ENCODE results near the gene WDR88.
"Not testable (repeated sequence)": the region's sequence is repeated elsewhere in the genome, so short reads cannot be mapped to it uniquely, and the experiment has no call there.

Gene WDR88

GRCh38 chr19:33129901-33130300 is 2.0 kb upstream of the WDR88 start:
- no peak for DNase-seq

DNA sequence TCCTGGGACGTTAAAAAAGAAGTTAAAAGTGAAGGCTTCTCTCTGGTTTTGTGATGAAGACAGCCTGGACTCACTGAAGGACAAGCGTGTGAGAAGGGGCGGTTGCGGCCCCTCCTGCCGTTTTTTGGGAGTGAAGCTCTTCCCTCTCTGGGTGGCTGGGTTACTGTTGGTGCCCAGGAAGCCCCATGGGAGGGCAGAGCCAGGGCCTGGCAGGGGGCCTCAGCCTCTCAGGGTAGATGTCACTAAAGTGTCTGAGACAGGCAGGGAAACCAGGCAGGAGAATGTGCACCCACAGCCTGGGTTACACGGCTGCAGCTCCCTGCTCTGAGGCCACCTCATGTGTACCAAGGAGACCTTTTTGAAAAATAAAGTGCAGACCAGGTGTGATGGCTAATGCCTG is 1.5 kb upstream of the WDR88 start:
- no peak for DNase-seq

DNA sequence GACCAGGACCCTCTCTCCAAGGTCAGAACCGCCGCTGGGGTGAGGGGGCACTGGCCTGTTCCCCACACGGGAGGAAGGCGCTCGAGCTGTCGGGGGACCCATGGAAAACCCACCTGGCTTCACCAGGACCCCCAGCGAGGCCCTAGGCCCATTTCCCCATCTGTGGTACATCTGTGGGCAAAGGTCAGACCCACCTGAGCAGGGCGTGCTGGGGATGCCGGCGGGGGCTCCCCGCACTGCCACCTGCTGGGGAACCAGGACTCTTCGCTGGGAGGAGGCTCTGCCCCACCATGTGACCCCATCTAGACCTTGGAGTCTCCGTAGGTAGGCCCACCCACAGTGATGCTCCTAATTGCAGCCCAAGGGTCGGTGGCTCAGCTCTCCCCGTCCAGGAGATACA is 511 bp downstream of the WDR88 start:
- no peak for DNase-seq

DNA sequence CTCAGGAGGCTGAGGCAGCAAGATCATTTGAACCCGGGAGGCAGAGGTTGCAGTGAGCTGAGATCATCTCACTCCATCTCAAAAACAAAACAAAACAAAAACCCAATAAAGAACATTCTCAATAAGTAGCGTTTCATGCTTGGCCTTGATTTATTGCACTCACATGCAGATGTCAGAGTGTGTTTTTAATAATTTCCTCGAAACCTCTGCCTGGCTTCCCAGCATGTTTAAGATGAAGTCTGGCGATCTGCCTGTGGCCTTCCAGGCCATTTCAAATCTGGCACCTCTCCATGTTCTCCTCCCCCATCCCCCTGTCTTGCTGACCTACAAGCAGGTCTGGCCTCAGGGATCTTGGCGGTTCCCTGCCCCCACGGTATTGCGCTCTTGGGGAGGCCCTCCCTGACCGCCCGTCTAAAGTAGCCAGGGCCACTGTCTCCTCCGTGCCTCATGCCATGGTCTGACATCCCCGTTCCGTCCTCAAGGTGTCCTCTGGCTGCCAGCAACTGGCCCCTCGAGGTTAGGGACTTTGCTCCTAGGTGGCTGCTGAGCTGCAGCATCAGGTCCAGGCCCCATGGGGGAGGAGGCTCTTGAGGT is 1.6 kb downstream of the WDR88 start:
- DNase-seq, result no peak

DNA sequence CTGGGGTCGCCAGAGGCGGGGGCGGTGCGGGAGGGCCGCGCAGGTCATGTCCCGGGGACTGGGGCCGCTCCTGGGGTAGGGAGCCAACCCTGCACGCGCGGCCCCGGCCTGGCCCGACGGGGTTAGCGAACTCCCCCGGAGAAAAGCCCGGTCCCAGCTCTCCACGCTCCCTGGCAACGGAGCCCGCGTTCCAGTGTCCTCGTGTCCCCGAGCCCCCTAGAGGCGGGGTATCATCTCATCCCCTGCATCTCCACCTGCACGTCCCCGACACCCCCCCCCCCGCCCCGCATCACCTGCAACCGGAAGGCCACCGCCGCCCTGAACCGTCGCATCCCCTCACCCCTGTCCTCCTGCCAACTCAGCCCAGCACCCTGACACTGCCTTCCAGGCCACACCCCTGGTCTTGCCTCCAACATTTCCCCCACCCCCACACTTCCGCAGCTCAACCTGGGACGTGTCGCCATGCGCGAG is 2.7 kb downstream of the WDR88 start:
- DNase-seq, result peak; percentile 25

DNA sequence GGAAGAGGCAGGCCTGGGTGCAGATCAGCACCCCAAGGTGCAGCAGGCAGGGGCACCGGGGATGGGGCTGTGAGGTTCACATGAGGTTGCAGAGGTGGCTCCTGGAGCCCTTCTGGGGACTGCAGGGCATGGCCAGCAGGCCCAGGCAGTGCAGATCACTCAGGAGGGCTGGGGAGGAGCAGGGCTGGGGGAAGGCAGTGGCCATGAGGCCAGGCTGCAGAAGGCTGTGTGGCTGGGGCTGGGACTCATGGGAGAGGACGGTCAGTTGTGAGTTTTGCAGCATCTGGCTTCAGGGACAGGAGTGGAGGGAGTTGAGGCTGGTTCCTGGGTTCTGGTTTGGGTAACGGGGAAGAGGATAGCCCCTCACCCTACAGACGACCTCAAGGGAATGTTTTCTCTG is 7.3 kb downstream of the WDR88 start:
- no peak for DNase-seq

DNA sequence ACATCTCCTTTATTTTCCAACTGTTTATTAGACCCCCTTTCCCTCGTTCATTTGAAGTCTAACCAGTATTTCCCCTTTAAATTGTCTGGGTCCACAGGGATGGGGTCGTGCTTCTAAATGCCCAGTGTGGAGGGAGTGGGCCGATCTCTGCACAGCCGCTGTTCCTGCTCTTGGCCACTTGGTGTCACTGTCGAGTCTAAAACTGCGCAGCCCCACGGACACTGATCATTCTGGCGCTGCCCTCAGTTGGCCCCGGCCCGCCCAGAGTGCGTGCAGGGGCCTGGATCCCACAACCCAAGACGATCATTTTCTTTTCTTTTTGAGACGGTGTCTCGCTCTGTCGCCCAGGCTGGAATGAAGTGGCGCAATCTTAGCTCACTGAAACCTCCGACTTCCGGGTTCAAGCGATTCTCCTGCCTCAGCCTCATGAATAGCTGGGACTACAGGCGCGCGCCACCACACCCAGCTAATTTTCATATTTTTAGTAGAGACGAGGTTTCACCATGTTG is 12.0 kb downstream of the WDR88 start:
- peak; percentile 46 for DNase-seq

GRCh38 chr19:33146209-33146608 is 14.3 kb downstream of the WDR88 start:
- no peak for DNase-seq

GRCh38 chr19:33147538-33147937 is 15.6 kb downstream of the WDR88 start:
- no peak for DNase-seq

- DNase-seq, result no peak
Observed at GRCh38 chr19:33150852-33151518, 19.1 kb downstream of the WDR88 start.

- DNase-seq, result no peak
Observed at GRCh38 chr19:33152176-33152575, 20.3 kb downstream of the WDR88 start.

- not testable (repeated sequence) for DNase-seq
Observed at GRCh38 chr19:33152625-33153024, 20.7 kb downstream of the WDR88 start.

DNA sequence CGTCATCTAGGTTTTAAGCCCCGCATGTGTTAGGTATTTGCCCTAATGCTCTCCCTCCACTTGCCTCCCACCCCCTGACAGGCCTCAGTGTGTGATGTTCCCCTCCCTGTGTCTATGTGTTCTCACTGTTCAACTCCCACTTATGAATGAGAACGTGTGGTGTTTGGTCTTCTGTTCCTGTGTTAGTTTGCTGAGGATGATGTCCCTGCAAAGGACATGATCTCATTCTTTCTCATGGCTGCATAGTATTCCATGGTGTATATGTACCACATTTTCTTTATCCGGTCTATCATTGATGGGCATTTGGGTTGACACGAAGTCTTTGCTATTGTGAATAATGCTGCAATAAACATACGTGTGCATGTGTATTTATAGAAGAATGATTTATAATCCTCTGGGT is 22.4 kb downstream of the WDR88 start:
- DNase-seq, result not testable (repeated sequence)

DNA sequence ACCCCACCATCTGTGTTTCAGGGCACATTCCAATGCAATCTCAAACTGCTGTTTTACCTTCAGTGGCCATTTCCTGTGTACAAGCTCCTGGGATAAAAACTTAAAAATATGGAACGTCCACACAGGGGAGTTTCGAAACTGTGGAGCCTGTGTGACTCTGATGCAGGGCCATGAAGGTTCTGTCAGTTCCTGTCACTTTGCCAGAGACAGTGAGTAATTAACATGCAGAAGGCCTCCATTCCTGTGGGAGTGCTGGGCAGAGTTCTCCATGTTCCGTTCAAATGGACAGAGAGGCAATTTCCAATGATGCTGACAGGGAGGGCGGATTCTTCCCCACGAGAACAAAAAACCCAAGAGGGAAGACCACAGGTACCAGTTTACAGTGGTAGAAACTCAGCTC is 24.4 kb downstream of the WDR88 start:
- DNase-seq, result no peak

DNA sequence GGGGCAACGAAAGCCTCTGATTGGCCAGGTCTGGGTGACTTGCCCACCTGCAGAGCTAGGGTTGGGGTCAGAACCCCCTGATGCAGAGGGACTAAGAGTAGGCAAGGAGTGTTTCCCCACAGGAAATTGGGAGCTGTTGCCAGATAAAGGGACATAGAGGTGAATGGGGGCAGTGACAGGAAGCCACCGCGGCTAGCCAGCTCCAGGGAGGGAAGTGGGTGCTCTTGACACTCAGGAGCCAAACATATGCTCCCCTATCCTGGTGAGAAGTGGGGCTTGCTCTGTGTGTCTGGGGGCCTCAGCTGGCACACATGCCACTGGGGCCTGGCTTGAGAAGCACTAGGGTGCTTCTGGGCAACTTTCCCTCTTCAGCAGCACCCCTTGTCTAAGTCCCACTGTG is 26.0 kb downstream of the WDR88 start:
- DNase-seq, result no peak

GRCh38 chr19:33158365-33158764 is 26.5 kb downstream of the WDR88 start:
- DNase-seq, result no peak

DNA sequence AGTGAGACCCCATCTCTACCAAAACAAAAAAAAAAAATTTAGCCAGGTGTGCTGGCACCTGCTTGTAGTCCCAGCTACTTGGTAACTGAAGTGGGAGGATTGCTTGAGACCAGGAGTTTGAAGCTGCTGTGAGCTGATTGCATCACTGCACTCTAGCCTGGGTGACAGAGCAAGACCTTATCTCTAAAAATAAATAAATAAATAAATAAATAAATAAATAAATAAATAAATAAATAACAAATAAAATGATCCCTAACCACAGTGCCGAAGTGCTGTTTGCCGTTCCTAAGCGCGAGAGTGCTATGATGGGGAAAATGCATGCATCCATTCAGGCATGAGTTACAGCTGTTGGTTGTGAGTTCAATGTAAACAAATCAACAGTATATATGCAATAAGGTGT is 27.2 kb downstream of the WDR88 start:
- DNase-seq, result no peak

GRCh38 chr19:33159893-33160292 is 28.0 kb downstream of the WDR88 start:
- DNase-seq, result no peak

DNA sequence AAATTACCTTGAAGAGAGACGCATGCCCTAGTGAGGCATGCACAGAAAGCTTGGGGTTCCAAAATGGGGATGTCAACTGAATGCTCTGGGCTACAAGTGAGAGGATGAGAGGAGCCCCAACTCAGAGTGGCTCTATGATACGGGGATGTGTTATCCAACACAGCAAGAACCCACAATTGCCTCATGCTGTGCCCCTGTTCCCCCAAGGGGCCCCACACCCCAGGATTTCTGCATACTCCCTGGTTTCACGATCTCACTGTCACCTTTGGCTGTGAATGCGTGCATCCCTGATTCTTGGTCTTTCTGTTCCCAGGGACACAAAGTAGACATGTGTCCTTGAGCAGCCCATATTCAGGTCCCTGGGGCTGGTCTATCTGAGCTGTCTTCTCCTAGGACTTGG is 29.3 kb downstream of the WDR88 start:
- no peak for DNase-seq

- DNase-seq, result no peak
Observed at GRCh38 chr19:33163481-33163880, 31.6 kb downstream of the WDR88 start.

DNA sequence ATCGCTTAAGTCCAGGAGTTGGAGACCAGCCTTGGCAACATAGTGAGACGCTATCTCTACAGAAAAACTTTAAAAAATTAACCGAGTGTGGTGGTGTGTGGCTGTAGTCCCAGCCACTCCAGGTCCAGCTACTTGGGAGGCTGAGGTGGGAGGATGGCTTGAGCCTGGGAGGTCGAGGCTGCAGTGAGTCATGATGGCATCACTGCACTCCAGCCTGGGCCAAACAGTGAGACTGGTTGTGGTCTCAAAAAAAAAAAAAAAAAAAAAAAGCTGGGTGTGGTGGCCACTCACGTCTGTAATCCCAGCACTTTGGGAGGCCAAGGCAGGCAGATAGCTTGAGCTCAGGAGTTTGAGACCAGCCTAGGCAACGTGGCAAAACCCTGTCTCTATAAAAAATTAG is 34.1 kb downstream of the WDR88 start:
- DNase-seq, result not testable (repeated sequence)

GRCh38 chr19:33167438-33167837 is 35.5 kb downstream of the WDR88 start:
- no peak for DNase-seq

- no peak for DNase-seq
Observed at GRCh38 chr19:33168528-33168927, 36.6 kb downstream of the WDR88 start.

- no peak for DNase-seq
Observed at GRCh38 chr19:33171222-33171795, 39.4 kb downstream of the WDR88 start.
